ENCODE results near the gene C7orf25.

Gene C7orf25

GRCh38 chr7:42876182-42877068, 35.4 kb downstream of the C7orf25 start:
- DNase-seq = no peak

GRCh38 chr7:42869131-42870020, 42.5 kb downstream of the C7orf25 start:
- DNase-seq = no peak

DNA sequence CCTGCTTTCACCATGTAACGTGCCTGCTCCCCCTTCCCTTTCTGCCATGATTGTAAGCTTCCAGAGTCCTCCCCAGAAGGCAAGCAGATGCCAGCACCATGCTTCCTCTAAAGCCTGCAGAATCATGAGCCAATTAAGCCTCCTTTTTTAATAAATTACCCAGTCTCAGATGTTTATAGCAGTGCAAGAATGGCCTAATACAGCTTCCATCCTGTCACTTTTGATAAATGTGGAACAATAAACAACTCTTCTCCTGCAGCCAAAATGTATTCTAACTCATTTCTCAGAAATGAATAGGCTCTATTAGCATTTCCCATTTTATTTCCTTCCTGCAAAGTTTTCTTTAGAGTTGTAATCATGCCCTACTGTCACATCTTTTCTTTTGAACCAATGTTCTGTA, 43.4 kb downstream of the C7orf25 start:
- no peak for DNase-seq

Data from NCI-H1417 treated with DMSO at 0.1 percent for 48 hours (cell line).